ENCODE data around the gene NTRK3. TPM values are rescaled to one million over a fixed set of nuclear protein-coding genes. Genes with fewer than 3 reads are reported as not detected.

The NTRK3 gene
- total and polyA plus RNA-seq, 2 of the 13 experiments (the other 11 are each of a cell fraction or from before 2014, with no cell fraction given) = not detected

- CTCF ChIA-PET (ENCODE audit: low intra/inter-chr PET ratio, low total read pairs) = no interaction called here
These were observed 11.2 kb upstream of the NTRK3 start for GRCh38 chr15:88267720-88268119.

More at GRCh38 chr15:88267720-88268119, 11.2 kb upstream of the NTRK3 start:
- no TSS peak for BruUV-seq (replicated peaks)
- POLR2A ChIA-PET = no interaction called here
- H3K27ac ChIP-seq (ENCODE audit: extremely low read length, insufficient read depth, low read length) = no peak overlapping the region
- in situ Hi-C loops (cut with HindIII; ENCODE audit: extremely low pct_ligation_motif_present, low pct_unique_long_range_greater_than_20kb) (no loop called here), intact Hi-C loops (cut with micrococcal nuclease; ENCODE audit: unreplicated experiment) (no loop called here)
- H3K4me2 ChIP-seq (ENCODE audit: low read depth, low read length) = no peak overlapping the region
- H3K9ac ChIP-seq (ENCODE audit: insufficient read depth, low read depth, low read length) = no peak overlapping the region
- no peak overlapping the region for H3K4me3 ChIP-seq (replicated peaks in 1 of 3; ENCODE audit: insufficient read depth in 1 of 3, low read depth in 2 of 3, low read length in 3 of 3)
- WGBS (ENCODE audit: low lambda C conversion rate) = 14% methylated on average over 5 of the region's 5 CpGs
- no peaks in the 10 kb centered on the region for H3K4me1 ChIP-seq (ENCODE audit: insufficient read depth, low read length)
- FAIRE-seq (no peak), DNase-seq (ENCODE audit: low spot score) (no peak), ATAC-seq (no peak)
- H3K9me3 ChIP-seq (ENCODE audit: low read length) = no peaks in the 10 kb centered on the region
- H3K27me3 ChIP-seq (ENCODE audit: control insufficient read depth in 1 of 2, insufficient read depth in 2 of 2, low read length in 2 of 2) = no peaks in the 10 kb centered on the region; a peak in 1 of 5 replicates
- no peak for TF ChIP-seq DRAP1 (CRISPR knock-in tag; IDR thresholded peaks at IDR 0.05)
- TF ChIP-seq, protein P1, sequence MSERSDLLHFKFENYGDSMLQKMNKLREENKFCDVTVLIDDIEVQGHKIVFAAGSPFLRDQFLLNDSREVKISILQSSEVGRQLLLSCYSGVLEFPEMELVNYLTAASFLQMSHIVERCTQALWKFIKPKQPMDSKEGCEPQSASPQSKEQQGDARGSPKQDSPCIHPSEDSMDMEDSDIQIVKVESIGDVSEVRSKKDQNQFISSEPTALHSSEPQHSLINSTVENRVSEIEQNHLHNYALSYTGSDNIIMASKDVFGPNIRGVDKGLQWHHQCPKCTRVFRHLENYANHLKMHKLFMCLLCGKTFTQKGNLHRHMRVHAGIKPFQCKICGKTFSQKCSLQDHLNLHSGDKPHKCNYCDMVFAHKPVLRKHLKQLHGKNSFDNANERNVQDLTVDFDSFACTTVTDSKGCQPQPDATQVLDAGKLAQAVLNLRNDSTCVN (CRISPR knock-in tag; IDR thresholded peaks at IDR 0.05; ENCODE audit: borderline replicate concordance) = no peak
- TF ChIP-seq, protein P2, sequence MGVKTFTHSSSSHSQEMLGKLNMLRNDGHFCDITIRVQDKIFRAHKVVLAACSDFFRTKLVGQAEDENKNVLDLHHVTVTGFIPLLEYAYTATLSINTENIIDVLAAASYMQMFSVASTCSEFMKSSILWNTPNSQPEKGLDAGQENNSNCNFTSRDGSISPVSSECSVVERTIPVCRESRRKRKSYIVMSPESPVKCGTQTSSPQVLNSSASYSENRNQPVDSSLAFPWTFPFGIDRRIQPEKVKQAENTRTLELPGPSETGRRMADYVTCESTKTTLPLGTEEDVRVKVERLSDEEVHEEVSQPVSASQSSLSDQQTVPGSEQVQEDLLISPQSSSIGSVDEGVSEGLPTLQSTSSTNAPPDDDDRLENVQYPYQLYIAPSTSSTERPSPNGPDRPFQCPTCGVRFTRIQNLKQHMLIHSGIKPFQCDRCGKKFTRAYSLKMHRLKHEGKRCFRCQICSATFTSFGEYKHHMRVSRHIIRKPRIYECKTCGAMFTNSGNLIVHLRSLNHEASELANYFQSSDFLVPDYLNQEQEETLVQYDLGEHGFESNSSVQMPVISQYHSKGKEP (CRISPR knock-in tag; IDR thresholded peaks at IDR 0.05) = no peak
- no peak for TF ChIP-seq AKAP8 (CRISPR knock-in tag; IDR thresholded peaks at IDR 0.05)
- TF ChIP-seq, protein P3, sequence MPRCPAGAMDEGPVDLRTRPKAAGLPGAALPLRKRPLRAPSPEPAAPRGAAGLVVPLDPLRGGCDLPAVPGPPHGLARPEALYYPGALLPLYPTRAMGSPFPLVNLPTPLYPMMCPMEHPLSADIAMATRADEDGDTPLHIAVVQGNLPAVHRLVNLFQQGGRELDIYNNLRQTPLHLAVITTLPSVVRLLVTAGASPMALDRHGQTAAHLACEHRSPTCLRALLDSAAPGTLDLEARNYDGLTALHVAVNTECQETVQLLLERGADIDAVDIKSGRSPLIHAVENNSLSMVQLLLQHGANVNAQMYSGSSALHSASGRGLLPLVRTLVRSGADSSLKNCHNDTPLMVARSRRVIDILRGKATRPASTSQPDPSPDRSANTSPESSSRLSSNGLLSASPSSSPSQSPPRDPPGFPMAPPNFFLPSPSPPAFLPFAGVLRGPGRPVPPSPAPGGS (CRISPR knock-in tag; IDR thresholded peaks at IDR 0.05) = no peak
- no peak for TF ChIP-seq DBP (CRISPR knock-in tag; IDR thresholded peaks at IDR 0.05; ENCODE audit: not compliant biosample characterization)
- TF ChIP-seq ZNF496 (CRISPR knock-in tag; IDR thresholded peaks at IDR 0.05; ENCODE audit: insufficient replicate concordance) = no peak
- no peak for TF ChIP-seq ZSCAN20 (CRISPR knock-in tag; IDR thresholded peaks at IDR 0.05; ENCODE audit: borderline replicate concordance)
- no peak for TF ChIP-seq ZNF264 (CRISPR knock-in tag; IDR thresholded peaks at IDR 0.05)
- TF ChIP-seq SMAD9 (CRISPR knock-in tag; IDR thresholded peaks at IDR 0.05) = no peak
- TF ChIP-seq, protein P4, sequence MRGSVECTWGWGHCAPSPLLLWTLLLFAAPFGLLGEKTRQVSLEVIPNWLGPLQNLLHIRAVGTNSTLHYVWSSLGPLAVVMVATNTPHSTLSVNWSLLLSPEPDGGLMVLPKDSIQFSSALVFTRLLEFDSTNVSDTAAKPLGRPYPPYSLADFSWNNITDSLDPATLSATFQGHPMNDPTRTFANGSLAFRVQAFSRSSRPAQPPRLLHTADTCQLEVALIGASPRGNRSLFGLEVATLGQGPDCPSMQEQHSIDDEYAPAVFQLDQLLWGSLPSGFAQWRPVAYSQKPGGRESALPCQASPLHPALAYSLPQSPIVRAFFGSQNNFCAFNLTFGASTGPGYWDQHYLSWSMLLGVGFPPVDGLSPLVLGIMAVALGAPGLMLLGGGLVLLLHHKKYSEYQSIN (CRISPR knock-in tag; IDR thresholded peaks at IDR 0.05; ENCODE audit: borderline replicate concordance) = no peak
- no peaks in the 10 kb centered on the region for H3K79me2 ChIP-seq (ENCODE audit: insufficient read depth, low read length)
- H4K20me1 ChIP-seq (ENCODE audit: insufficient read depth, low read length) = no peaks in the 10 kb centered on the region
- H2AFZ ChIP-seq (ENCODE audit: low read length) = no peak overlapping the region
- no peaks in the 10 kb centered on the region for H3K36me3 ChIP-seq (replicated peaks in 1 of 2; ENCODE audit: control insufficient read depth in 1 of 2, insufficient read depth in 2 of 2, low read length in 2 of 2)
